CD4-positive, alpha-beta T cell treated with Interferon gamma for 1 hour (primary cell): ENCODE data around the gene CCDC51.

Source experiments
- DNase-seq: peaks from one replicate; pipeline ENCODE4 v3.0.0-alpha.2; 2020

CCDC51 gene

DNA sequence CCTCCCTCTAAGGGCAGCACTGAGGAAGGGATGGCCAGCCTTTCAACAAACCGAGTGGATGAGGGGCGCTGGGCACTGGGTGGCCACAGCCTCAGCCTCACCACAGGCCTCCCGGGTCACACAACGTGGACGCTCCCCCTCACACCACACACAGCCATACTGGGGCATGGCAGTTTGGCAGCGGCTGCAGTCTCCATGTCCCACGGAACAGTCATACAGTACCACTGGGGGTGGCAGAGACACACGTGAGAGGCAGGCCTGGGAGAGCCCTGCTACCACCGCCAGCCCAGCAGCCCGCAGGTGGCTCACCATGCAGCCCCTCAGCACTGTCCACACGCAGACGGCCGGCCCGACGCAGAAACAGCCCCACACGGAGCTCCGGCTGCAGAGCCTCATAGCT lies 21.8 kb downstream of the CCDC51 start:
- no peak for DNase-seq

DNA sequence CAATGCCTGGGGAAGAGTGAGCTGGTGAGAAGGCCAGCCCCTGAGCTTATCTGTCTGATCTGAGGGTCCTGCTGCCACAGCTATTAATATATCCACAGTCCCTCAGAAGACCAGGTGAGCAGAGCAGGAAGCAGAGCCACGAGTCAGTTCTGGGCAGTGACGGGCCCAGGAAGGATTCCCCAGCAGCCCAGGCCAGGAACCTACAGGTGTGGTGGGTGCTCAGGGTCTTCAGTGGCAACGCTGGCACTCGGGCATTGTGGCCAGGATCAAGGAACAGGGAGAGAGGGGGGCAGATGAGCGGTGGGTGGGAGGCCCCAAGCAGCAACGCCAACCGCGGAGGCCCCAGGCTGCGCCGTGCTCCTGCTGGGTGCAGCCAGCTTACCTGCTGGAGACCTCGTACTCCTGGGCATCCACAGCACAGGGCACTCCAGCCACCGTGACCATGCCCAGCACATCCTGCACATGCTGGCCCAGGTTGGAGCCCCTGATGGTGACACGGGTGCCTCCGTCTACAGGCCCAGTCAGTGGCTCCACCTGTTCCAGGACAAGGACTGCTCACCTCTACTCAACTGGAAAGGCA lies 22.3 kb downstream of the CCDC51 start:
- DNase-seq, result no peak

DNA sequence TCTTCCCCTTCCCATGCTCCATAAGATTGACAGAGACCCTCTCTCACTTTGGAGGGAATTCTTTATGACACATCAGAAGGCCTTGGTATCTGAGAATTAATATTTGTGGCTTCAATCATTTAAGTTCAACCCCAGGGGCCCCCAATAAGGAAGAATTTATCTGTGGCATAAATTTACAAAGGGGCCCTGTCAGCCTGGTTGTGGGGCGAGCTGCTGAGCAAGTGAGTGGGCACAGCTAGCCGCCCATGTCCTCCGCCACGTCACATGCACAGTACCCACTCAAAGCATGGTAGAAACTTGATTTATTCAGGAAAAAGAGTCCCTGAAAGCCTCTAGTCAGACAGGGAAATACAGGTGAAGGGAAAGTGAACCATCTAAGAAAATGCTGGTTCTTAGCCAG lies 23.4 kb downstream of the CCDC51 start:
- no peak for DNase-seq

DNA sequence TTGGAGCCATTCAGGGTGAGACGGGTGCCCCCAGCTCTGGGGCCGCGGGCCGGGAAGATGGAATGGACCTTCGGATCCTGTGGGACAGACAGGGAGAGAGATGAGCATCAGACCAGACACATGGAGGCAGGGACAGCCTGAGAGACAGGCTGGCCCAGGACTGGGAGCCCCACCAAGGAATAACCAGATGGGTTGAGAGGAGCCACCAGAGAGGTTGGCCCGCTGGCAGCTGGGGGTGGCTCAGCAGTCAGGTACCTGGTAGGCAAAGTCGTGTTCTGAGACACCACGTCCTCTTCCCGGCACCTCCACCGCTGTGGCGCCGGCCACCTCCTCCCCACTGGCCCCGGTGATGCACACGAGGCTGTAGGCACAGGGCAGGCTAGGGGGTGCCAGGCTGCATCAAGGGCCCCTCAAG lies 23.8 kb downstream of the CCDC51 start:
- no peak for DNase-seq

DNA sequence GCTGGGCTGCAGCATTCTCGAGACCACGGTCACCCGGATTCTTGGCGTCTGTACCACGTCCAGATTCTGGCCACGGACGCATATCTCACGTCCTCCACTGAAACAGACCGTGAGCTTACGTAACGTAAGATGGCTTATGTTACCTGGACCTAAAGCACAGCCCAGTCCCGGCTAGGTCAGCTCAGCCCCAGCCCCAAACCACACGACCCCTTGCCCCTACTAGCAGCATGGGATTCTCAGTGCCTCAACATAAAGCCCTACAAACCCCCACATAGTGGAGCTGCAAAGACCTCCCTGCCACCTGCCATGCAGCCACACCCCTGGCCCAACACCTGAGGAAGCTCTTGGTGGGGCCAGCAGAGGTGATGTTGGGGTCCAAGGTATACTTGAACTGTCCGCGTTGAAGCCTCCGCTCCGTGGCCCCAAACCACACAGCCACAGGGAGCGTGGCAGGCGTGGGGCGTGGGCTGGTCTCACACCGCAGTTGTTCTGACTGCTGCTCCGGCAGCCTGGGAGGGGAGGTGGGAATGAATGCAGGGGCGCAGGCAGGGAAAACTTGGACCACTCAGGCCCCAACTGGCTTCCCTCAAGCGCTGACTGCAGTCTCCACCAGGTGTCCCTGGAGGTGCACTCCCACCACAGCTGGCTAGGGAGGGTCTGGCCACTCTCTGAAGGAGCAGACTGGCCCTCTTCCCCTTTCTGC lies 24.5 kb downstream of the CCDC51 start:
- DNase-seq, result no peak

DNA sequence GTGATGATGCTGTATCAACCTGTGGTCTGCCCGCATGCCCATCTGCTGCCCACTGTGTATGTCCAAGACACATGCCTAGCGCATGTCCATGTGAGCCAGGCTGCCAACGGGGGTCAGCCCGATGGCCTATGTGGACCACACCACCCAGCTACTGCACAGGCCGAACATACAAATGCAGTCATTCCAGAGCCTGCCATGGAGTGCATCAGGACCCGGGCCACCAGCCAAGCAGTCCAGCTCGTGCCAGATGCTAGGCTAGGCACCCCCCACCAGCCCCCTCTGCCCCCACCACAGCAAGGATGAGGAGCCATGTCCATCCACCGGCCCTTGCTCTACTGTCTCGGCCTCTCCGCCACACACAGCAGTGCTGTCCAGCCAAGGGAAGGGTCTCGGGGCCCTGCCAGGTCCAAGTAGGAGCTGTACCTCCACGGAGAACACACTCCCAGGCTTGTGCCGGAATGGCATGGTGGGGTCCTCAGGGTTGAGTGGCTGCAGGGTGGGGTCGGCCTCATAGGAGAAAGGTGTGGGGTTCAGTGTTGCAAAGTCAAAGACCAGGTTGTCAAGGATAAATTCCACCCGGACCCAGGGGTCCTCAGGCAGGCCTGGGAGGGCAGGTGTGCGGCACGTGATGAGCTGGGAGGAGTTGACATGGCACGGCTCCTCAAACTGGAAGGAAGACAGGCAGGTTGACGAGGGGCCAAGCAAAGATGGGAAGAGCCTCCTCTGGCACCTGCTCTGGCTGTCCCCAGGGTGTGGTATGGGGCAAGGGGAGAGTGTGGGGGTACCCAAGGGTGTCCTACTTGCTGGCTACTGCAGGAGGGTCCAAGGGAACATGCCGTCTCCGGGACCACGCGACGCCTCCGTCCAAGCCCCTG lies 25.3 kb downstream of the CCDC51 start:
- DNase-seq, result no peak

DNA sequence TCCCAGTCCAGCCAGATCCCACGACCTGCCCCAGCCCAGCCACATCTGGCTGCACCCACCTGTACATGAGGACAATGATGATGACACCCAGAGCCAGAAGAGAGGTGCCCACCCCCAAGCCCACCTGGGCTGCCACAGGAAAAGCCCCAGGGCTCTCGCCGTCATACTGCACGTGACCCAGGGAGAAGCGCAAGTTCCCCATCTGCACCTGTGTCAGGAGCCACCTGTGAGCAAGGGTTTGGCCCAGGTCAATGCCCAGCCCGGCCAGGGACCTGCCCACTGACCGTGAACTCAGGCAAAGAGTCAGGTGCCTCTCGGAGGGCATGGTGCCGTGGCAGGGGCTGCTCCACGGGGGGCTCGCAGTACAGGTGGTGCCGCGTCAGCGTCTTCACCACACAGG lies 26.3 kb downstream of the CCDC51 start:
- no peak for DNase-seq

DNA sequence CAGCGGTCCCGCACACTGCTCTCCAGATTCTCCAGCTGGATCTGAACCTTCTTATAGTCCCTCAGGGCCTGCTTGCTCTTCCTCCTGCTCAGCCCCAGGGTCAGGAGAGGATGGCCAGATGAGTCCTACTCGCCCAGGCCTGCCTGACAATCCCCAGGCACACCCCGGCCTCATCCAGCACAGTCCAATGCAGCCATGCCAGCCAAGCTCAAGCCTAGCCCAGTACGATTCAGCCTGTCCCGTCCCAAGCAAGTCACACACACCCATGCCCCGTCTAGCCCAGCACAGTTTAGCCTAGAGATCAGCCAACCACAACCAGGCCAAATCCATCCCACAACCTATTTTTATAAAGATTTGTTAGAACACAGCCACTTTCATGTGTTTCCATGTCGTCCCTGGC lies 26.8 kb downstream of the CCDC51 start:
- DNase-seq, result no peak

DNA sequence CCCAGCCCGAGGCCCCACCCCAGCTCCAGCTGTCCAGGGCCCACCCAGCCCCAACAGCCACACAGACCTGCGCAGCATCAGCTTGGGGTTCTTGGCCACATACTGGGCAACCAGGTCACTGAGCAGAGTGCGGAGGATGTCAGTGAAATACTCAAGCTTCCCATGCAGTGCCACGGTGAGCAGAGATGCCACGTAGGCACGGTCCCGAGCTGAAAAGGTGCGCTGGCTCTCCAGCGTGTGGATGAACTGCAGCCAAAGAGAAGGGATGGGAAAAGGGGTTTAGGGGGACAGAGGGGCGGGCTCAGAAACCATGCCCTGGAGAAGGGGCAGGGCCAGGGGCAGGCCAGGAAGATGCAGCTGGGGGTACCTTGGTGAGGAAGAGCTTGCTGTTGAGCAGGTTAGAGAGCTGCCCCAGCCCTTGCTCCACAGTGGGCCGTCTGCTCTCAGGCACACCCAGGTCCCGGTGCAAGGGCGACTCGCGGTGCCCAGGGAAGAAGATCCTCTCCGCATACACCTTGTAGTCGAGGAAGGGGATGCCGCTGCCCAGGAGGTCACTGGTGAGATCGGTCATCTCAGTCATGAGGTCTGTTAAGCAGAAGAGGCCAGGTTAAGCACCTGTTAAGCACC lies 27.4 kb downstream of the CCDC51 start:
- no peak for DNase-seq

DNA sequence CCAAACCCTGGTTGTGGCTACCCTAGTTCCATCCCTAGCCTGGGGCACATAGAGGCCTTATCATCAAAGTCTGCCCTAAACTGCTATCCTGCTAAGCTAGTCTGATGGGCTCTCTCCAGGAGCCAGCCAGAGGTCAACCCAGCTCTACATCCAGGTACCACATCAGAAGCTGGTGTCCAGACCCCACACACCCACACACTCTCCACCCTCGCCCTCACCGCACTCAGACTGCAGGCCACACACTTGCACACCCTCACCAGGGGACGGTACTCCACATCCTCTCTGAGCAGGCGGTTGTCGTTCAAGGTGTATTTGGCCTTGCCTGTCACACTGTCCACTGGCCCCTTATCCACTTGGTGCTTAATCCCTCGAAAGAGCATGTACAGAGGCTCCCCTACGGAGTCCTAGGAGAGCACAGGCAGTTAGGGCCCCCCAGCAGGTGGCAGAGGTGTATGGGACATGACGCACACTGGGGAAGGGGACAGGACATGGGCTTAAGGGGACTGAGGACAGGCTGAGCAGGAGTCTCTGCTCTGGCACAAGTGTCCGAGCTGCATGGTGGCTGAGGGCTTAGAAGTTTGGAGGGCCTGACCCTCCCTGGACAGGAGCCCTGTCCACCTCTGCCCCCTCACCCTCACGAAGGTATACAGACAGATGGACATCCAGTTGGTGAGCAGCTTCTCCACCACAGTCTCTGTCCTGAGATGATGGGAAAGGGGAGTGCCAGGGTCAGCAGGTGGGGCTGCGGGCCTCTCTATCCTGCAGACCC lies 28.1 kb downstream of the CCDC51 start:
- no peak for DNase-seq

DNA sequence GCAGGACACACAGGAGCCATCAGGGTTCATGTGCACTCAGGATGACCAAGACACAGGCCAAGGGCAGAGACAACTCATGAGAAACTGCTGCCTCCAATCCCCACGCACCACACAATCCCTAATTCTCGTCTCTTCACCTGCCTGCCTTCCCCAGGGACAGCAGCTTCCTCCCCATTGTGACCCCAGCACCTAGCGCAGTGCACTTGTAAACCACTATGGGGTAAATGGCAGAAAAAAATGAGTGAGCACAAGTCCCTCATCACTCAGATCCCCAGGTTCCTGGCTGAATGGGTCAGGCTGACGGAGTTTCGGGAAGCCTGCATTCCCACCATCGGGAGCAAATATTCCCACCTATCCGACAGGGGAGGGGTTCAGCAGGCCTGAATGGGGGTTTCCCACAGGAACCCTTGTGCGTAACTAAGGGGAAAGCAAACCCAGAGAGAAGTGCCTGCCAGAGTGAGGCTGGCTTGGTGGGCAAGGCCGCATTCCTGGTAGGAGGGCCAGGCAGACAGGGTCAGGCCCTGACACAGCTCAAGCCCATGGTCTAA lies 28.8 kb downstream of the CCDC51 start:
- no peak for DNase-seq

DNA sequence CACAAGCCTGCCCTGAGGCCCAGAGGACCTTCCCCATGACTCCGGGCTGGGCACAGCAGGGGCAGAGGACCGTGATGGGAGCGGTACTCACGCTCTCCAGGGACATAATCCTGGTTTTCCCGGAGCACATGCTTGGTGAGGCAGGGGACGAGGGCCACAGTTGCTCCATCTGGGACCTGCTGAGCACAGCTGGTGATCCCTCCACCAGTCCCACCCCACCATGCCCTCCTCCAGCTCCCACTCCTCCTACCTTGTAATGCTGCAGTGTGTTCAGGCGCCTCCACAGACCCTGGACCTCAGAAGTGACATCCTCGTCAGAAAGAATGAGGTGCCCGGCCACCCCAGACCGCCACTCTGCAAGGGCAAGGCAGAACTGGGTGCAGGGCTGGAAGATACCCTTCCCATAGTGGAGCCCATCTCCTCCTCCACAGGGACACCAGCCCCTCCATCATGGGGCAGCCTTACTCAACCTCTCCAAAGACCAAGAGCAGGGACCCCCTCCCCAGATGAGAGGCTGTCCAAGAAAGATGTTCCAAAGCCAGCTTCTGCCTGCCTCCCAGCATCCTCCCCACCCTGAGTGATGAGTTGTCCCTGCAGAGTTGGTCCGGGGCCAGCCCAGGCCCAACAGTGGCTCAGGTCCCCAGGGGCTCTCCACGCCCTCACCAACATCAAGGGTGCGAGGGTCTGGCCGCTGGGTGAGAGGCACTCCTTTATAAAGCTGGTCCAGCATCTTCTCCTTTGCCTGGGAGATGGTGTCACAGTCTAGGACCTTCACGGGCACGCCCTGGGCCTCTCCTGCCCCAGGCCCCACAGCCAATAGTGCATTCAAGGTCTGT lies 29.5 kb downstream of the CCDC51 start:
- no peak for DNase-seq

DNA sequence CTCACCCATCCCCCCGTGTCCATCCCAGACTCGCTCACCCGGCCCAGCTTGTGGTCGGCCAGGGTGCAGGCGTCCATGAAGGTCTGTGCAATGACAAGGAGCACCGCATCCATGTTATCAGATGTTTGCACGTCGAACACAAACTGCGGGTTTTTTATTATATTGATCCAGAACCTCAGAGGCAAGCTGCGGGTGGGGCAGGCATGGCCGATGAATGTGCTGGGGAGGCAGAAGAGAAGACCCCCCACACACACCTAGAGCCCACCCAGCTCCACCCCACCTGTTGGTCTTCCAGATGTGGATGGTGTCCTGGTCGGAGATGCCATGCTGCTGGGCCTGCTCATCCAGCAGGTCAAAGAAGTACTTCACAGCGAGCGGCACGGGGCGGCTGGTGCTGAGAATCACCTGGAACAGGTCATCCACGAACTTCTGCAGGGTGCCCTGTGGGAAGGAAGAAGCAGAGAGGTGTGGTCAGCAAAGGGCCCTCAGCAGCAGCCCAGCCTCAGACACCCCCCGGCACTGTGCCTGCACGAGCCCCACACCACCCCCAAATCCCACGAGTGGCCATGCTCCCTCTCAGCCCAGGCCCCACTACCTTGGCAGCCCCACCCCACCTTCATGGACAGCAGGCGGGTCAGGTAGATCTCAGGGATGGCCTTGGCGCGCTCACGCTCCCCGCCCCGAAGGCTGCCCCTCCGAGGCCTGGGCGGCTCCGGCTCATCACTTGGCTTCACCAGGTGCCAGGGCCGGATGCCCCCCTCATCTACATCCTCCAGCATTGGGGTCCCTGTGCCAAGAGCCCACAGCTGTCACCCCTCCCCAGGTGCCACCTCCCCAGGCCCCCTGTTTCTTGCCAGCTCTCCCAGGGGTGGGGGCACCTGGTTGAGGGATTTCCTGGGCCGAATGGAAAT lies 30.4 kb downstream of the CCDC51 start:
- no peak for DNase-seq

DNA sequence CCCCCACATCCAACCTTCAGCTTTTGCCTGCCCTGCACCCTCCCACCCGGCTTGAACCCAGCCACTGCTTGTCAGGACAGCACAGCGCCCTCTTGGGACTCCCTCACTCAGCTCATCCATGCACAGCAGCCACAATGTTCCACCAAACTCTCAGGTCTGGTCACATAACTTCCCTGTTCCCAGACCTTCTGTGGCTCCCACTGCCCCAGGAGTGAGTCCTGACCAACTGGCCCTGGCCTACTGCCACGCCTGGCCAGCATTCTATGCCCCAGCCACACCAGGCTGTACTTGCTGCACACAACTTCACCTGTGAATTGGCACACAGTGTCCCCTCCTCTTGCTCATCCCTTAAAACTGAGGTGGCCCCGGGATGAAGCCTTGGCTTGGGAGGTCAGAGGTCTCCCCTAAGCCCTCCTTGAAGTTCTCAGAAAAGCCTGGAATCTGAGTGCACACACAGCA lies 31.1 kb downstream of the CCDC51 start:
- no peak for DNase-seq

DNA sequence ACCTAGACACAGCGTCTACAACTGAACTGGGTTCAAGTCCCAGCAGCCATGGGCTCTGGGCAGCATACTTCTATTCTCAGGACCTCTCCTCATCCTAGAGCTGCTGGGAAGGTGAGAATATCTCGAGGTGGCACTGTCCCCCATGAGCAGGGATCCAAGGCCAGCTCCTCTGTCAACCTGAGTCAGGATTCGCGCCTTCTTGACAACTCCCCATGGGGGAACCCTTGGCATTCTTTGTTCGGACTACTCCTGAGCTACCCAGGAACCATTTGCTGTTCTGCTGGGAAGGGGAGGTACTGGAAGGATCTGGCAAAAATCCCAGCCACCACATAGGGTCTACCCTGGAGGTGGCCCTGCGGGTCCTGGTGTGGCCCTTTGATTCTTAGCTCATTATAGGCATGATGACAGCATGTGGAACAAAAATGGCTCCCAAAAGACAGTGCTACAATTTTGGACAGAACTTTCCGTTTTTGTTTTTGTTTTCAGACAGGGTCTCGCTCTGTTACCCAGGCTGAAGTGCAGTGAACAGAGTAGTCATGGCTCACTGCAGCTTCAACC lies 32.3 kb downstream of the CCDC51 start:
- no peak for DNase-seq

DNA sequence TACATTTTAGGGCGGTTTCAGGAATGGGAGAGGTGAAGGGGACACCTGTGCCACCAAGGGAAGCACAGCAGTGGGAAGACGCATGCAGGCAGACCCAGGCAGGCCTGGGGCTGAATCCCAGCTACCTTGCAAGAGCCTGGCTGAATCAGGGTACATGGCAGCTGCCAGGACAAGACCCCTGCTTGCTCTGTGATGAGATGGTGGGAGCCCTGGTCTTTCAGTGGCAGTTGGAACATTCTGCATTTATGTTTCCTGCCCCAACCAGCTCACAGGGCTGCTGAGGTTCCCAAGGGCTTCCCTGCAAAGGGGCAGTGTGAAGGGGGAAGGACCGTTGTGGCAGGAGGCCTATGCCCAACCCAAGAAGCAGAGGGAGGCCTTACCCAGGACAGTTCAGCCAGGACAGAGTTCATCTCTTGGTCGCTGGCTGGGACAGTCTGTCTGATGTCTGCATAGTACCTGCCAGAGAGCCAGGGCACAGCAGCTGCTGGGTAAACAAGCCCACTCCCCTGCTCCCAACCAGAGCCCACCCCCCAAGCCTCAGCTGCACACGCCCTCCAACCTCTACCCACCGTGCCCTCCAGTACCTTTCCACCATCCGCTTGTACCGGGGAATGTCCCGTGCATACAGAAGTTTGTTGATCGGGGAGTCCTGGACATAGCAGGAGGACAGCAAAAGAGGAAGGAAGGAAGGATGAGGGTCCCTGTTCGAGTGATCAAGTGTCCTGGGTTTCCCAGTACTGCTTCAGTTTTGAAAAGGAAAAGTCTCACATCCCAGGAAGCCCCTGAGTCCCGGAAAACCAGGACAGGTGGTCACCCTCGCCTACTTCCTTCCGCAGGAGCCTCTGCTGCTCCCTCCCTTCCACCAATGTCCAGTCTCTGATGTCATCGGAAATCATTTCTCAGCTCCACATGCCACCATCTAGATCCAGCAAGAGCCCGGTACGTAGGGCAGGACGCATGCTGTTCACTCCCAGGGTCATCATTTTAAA lies 33.2 kb downstream of the CCDC51 start:
- no peak for DNase-seq

DNA sequence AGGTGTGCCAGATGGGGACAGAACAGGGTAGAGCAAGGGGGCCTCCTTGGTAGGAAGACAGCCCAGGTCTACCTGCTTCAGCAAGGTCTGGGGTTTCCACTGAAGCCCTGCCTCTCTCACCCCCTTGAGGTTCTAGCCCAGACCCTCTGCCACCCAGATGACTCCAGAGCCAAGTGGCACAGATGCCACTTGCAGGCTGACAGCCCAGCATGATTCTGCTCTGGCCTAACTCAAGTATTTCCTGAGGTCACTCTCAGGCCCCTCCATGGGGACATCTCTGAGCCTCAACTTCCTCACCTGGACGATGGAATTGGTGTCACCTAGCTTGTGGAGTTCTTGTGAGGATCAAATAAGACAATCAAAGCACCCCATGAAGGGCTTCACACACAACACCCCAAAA lies 33.9 kb downstream of the CCDC51 start:
- DNase-seq, result no peak

DNA sequence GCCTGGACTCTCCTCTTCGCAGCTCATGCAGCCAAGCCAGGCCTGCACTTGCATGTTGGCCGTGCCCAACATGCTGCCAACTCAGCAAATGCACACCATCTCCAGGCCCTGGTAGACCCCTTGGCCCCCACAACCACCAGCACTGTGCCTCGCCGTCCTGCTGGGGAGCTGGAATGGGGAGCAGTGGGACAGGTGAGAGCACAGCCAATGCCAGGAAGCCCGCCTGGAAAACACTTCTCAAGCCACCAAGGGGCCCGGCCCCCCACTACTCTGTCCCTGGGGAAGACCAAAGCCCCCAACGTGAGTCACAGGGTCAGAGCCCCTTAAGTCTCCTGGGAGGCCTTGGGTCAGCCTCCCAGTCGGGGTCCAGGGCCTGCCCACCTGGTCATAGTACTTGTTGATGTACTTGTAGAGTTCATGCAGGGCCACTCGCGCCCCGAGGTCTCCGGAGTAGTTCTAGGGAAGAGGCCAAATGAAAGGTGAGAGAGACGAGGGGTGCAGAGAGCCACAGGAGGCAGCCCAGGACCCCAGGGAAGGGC lies 34.5 kb downstream of the CCDC51 start:
- no peak for DNase-seq
